ENCODE data around the gene RBM6.

GRCh38 chr3:50119786-50120185, 179.8 kb downstream of the RBM6 start:
- TF ChIP-seq EZH2 (IDR thresholded peaks at IDR 0.05; ENCODE audit: borderline replicate concordance, low read length) = no peak
- TF ChIP-seq, protein P1, sequence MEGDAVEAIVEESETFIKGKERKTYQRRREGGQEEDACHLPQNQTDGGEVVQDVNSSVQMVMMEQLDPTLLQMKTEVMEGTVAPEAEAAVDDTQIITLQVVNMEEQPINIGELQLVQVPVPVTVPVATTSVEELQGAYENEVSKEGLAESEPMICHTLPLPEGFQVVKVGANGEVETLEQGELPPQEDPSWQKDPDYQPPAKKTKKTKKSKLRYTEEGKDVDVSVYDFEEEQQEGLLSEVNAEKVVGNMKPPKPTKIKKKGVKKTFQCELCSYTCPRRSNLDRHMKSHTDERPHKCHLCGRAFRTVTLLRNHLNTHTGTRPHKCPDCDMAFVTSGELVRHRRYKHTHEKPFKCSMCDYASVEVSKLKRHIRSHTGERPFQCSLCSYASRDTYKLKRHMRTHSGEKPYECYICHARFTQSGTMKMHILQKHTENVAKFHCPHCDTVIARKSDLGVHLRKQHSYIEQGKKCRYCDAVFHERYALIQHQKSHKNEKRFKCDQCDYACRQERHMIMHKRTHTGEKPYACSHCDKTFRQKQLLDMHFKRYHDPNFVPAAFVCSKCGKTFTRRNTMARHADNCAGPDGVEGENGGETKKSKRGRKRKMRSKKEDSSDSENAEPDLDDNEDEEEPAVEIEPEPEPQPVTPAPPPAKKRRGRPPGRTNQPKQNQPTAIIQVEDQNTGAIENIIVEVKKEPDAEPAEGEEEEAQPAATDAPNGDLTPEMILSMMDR (IDR thresholded peaks at IDR 0.05; ENCODE audit: low read length) = no peak

All from OCI-LY1 (cell line).